ENCODE results near the gene CLSTN3. TPM values are rescaled to one million over a fixed set of nuclear protein-coding genes. Genes with fewer than 3 reads are reported as not detected.

Gene CLSTN3
- total RNA-seq, 1 experiment from 2014 or later: 24.7 TPM

DNA sequence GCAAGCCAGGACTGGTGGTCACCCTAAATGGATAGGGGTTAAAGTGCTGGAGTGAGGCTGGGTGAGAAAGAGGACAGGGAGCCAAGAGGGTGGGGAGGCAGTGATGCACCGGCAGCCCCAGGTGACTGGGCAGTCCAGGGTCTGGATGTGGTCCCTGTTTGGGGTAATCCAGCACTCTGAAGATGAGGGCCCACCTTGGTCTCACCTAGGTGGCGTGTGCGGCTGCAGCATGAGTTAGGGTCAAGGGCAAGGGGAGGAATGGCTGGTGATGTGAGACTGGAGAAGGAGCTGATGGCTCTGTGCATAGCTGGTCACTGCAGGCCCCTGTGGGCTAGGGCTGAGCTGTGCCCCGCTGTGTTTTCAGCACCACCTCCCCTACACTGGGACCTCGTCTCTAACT lies 19.5 kb upstream of the CLSTN3 start:
- no peaks in the 10 kb centered on the region for H3K27me3 Mint-ChIP-seq (ENCODE audit: low read depth)
- DNase-seq (ENCODE audit: low spot score) (no peak), ATAC-seq (no peak)
- CTCF ChIA-PET: interaction anchor here (1.0 to 2.1 kb wide), 5 partner anchors 11 to 238 kb away, joined by 3 to 8 read pairs (median 4); partner anchors contain the start of genes C1S and SPSB2
- peaks cover 9% of the 10 kb centered on the region for H3K9me3 Mint-ChIP-seq
- H3K4me1 Mint-ChIP-seq: peaks cover 12% of the 10 kb centered on the region
- TF ChIP-seq GTF2I (CRISPR knock-in tag; conservative IDR thresholded peaks at IDR 0.05) (no peak), CREM (CRISPR knock-in tag; IDR thresholded peaks at IDR 0.05) (no peak), ZNF138 (CRISPR knock-in tag; conservative IDR thresholded peaks at IDR 0.05) (no peak), MYBL2 (CRISPR knock-in tag; IDR thresholded peaks at IDR 0.05) (no peak), KAT7 (CRISPR knock-in tag; IDR thresholded peaks at IDR 0.05; ENCODE audit: borderline replicate concordance) (no peak), NFYB (CRISPR knock-in tag; conservative IDR thresholded peaks at IDR 0.05; ENCODE audit: low read depth) (no peak), CBFB (CRISPR knock-in tag; IDR thresholded peaks at IDR 0.05; ENCODE audit: low read depth) (no peak), ZBTB21 (CRISPR knock-in tag; IDR thresholded peaks at IDR 0.05; ENCODE audit: borderline replicate concordance) (no peak), NFE2L1 (CRISPR knock-in tag; IDR thresholded peaks at IDR 0.05) (no peak), MXD4 (CRISPR knock-in tag; IDR thresholded peaks at IDR 0.05; ENCODE audit: borderline replicate concordance) (no peak), GRHL2 (CRISPR knock-in tag; IDR thresholded peaks at IDR 0.05; ENCODE audit: insufficient replicate concordance, severe bottlenecking) (no peak)
- TF ChIP-seq, protein P1, sequence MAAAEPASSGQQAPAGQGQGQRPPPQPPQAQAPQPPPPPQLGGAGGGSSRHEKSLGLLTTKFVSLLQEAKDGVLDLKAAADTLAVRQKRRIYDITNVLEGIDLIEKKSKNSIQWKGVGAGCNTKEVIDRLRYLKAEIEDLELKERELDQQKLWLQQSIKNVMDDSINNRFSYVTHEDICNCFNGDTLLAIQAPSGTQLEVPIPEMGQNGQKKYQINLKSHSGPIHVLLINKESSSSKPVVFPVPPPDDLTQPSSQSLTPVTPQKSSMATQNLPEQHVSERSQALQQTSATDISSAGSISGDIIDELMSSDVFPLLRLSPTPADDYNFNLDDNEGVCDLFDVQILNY (CRISPR knock-in tag; IDR thresholded peaks at IDR 0.05): no peak
- TF ChIP-seq, protein P2, sequence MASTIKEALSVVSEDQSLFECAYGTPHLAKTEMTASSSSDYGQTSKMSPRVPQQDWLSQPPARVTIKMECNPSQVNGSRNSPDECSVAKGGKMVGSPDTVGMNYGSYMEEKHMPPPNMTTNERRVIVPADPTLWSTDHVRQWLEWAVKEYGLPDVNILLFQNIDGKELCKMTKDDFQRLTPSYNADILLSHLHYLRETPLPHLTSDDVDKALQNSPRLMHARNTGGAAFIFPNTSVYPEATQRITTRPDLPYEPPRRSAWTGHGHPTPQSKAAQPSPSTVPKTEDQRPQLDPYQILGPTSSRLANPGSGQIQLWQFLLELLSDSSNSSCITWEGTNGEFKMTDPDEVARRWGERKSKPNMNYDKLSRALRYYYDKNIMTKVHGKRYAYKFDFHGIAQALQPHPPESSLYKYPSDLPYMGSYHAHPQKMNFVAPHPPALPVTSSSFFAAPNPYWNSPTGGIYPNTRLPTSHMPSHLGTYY (CRISPR knock-in tag; IDR thresholded peaks at IDR 0.05): no peak
- TF ChIP-seq, protein P3, sequence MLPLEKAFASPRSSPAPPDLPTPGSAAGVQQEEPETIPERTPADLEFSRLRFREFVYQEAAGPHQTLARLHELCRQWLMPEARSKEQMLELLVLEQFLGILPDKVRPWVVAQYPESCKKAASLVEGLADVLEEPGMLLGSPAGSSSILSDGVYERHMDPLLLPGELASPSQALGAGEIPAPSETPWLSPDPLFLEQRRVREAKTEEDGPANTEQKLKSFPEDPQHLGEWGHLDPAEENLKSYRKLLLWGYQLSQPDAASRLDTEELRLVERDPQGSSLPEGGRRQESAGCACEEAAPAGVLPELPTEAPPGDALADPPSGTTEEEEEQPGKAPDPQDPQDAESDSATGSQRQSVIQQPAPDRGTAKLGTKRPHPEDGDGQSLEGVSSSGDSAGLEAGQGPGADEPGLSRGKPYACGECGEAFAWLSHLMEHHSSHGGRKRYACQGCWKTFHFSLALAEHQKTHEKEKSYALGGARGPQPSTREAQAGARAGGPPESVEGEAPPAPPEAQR (CRISPR knock-in tag; IDR thresholded peaks at IDR 0.05): no peak
- TF ChIP-seq, protein P4, sequence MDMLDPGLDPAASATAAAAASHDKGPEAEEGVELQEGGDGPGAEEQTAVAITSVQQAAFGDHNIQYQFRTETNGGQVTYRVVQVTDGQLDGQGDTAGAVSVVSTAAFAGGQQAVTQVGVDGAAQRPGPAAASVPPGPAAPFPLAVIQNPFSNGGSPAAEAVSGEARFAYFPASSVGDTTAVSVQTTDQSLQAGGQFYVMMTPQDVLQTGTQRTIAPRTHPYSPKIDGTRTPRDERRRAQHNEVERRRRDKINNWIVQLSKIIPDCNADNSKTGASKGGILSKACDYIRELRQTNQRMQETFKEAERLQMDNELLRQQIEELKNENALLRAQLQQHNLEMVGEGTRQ (CRISPR knock-in tag; IDR thresholded peaks at IDR 0.05): no peak
- TF ChIP-seq, protein P5, sequence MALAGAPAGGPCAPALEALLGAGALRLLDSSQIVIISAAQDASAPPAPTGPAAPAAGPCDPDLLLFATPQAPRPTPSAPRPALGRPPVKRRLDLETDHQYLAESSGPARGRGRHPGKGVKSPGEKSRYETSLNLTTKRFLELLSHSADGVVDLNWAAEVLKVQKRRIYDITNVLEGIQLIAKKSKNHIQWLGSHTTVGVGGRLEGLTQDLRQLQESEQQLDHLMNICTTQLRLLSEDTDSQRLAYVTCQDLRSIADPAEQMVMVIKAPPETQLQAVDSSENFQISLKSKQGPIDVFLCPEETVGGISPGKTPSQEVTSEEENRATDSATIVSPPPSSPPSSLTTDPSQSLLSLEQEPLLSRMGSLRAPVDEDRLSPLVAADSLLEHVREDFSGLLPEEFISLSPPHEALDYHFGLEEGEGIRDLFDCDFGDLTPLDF (CRISPR knock-in tag; IDR thresholded peaks at IDR 0.05): no peak
- TF ChIP-seq, protein P6, sequence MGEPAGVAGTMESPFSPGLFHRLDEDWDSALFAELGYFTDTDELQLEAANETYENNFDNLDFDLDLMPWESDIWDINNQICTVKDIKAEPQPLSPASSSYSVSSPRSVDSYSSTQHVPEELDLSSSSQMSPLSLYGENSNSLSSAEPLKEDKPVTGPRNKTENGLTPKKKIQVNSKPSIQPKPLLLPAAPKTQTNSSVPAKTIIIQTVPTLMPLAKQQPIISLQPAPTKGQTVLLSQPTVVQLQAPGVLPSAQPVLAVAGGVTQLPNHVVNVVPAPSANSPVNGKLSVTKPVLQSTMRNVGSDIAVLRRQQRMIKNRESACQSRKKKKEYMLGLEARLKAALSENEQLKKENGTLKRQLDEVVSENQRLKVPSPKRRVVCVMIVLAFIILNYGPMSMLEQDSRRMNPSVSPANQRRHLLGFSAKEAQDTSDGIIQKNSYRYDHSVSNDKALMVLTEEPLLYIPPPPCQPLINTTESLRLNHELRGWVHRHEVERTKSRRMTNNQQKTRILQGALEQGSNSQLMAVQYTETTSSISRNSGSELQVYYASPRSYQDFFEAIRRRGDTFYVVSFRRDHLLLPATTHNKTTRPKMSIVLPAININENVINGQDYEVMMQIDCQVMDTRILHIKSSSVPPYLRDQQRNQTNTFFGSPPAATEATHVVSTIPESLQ (CRISPR knock-in tag; IDR thresholded peaks at IDR 0.05): no peak
- TF ChIP-seq, protein P7, sequence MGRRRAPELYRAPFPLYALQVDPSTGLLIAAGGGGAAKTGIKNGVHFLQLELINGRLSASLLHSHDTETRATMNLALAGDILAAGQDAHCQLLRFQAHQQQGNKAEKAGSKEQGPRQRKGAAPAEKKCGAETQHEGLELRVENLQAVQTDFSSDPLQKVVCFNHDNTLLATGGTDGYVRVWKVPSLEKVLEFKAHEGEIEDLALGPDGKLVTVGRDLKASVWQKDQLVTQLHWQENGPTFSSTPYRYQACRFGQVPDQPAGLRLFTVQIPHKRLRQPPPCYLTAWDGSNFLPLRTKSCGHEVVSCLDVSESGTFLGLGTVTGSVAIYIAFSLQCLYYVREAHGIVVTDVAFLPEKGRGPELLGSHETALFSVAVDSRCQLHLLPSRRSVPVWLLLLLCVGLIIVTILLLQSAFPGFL (CRISPR knock-in tag; IDR thresholded peaks at IDR 0.05; ENCODE audit: borderline replicate concordance): no peak
- H3K27ac Mint-ChIP-seq: no peak overlapping the region
- peaks cover 12% of the 10 kb centered on the region for H3K36me3 Mint-ChIP-seq
- H3K4me3 Mint-ChIP-seq: no peak overlapping the region
- POLR2A ChIA-PET: interaction anchor here (0.7 kb wide), 1 partner anchor 51 kb away, joined by 3 read pairs; no protein-coding TSS in a partner anchor
